Neural crest cell (in vitro differentiated cells): ENCODE results near the gene BAIAP3. TPM values are rescaled to one million over a fixed set of nuclear protein-coding genes. Genes with fewer than 3 reads are reported as not detected.
"Not testable (repeated sequence)": the region's sequence is repeated elsewhere in the genome, so short reads cannot be mapped to it uniquely, and the experiment has no call there.

Experiments
- DNase-seq: peaks from one replicate; pipeline ENCODE4 v3.0.0; 2021; ENCODE audit warnings: low read depth, mixed read lengths, low spot score
- H3K27ac Mint-ChIP-seq: one replicate; pipeline ENCODE4 v1.8.0; 2021; ENCODE audit warnings: mild to moderate bottlenecking, mixed read lengths; ENCODE audit not compliant: unreplicated experiment
- H3K27me3 Mint-ChIP-seq: 2 replicates; pipeline ENCODE4 v1.8.0; 2021; ENCODE audit warnings: low read depth, mild to moderate bottlenecking, mixed read lengths
- H3K36me3 Mint-ChIP-seq: 2 replicates; pipeline ENCODE4 v1.8.0; 2021; ENCODE audit warnings: low read depth, mild to moderate bottlenecking, mixed read lengths
- H3K4me1 Mint-ChIP-seq: 2 replicates; pipeline ENCODE4 v1.8.0; 2021; ENCODE audit warnings: mixed read lengths
- H3K4me3 Mint-ChIP-seq: one replicate; pipeline ENCODE4 v1.8.0; 2021; ENCODE audit warnings: mild to moderate bottlenecking, mixed read lengths
- H3K9me3 Mint-ChIP-seq: 2 replicates; pipeline ENCODE4 v1.8.0; 2021; ENCODE audit warnings: mixed read lengths
- CTCF ChIP-seq: fragments of 200-600 bp; sonication (generic); conservative IDR thresholded peaks from 2 replicates; pipeline ENCODE4 v1.5.0; 2021; ENCODE audit warnings: antibody characterized with exemption, mild to moderate bottlenecking
- total RNA-seq: library from RNA; stranded (reverse); gene quantifications from 2 replicates; pipeline ENCODE4 v1.2.1, GENCODE V29; 2021

Gene BAIAP3
- total RNA-seq, 1 donor from 2014 or later = 3.4 TPM

- no peak for DNase-seq
- H3K4me1 Mint-ChIP-seq = peaks cover 3% of the 10 kb centered on the region
- H3K9me3 Mint-ChIP-seq = no peaks in the 10 kb centered on the region
- H3K36me3 Mint-ChIP-seq = no peaks in the 10 kb centered on the region
- no peak overlapping the region for H3K27ac Mint-ChIP-seq
- no peak overlapping the region for H3K4me3 Mint-ChIP-seq
- TF ChIP-seq CTCF = no peak
- peaks cover 51% of the 10 kb centered on the region for H3K27me3 Mint-ChIP-seq
Observed at GRCh38 chr16:1288813-1289476, 44.5 kb upstream of the BAIAP3 start.

GRCh38 chr16:1289477-1289866, 44.0 kb upstream of the BAIAP3 start:
- H3K36me3 Mint-ChIP-seq = no peaks in the 10 kb centered on the region
- no peak overlapping the region for H3K4me3 Mint-ChIP-seq
- H3K27ac Mint-ChIP-seq = no peak overlapping the region
- no peak for TF ChIP-seq CTCF
- no peaks in the 10 kb centered on the region for H3K9me3 Mint-ChIP-seq
- H3K27me3 Mint-ChIP-seq = peaks cover 51% of the 10 kb centered on the region
- peaks cover 3% of the 10 kb centered on the region for H3K4me1 Mint-ChIP-seq
- no peak for DNase-seq

GRCh38 chr16:1290063-1290501, 43.4 kb upstream of the BAIAP3 start:
- H3K36me3 Mint-ChIP-seq = no peaks in the 10 kb centered on the region
- peaks cover 51% of the 10 kb centered on the region for H3K27me3 Mint-ChIP-seq
- no peak for TF ChIP-seq CTCF
- peaks cover 3% of the 10 kb centered on the region for H3K4me1 Mint-ChIP-seq
- no peak for DNase-seq
- no peak overlapping the region for H3K27ac Mint-ChIP-seq
- H3K4me3 Mint-ChIP-seq = no peak overlapping the region
- H3K9me3 Mint-ChIP-seq = no peaks in the 10 kb centered on the region

GRCh38 chr16:1290860-1291575, 42.4 kb upstream of the BAIAP3 start:
- no peak for TF ChIP-seq CTCF
- DNase-seq = no peak
- peaks cover 3% of the 10 kb centered on the region for H3K4me1 Mint-ChIP-seq

GRCh38 chr16:1291576-1291974, 41.9 kb upstream of the BAIAP3 start:
- no peak overlapping the region for H3K27ac Mint-ChIP-seq
- no peaks in the 10 kb centered on the region for H3K36me3 Mint-ChIP-seq
- no peak for TF ChIP-seq CTCF
- H3K9me3 Mint-ChIP-seq = no peaks in the 10 kb centered on the region
- no peak for DNase-seq
- H3K4me3 Mint-ChIP-seq = no peak overlapping the region
- peaks cover 3% of the 10 kb centered on the region for H3K4me1 Mint-ChIP-seq
- H3K27me3 Mint-ChIP-seq = peaks cover 55% of the 10 kb centered on the region

More at GRCh38 chr16:1290860-1291575, 42.4 kb upstream of the BAIAP3 start:
- no peak overlapping the region for H3K4me3 Mint-ChIP-seq
- H3K36me3 Mint-ChIP-seq = no peaks in the 10 kb centered on the region
- no peaks in the 10 kb centered on the region for H3K9me3 Mint-ChIP-seq
- H3K27ac Mint-ChIP-seq = no peak overlapping the region
- peaks cover 57% of the 10 kb centered on the region for H3K27me3 Mint-ChIP-seq

GRCh38 chr16:1292208-1292607, 41.2 kb upstream of the BAIAP3 start:
- not testable (repeated sequence) for H3K4me3 Mint-ChIP-seq, H3K36me3 Mint-ChIP-seq, H3K9me3 Mint-ChIP-seq, H3K27ac Mint-ChIP-seq, DNase-seq, H3K4me1 Mint-ChIP-seq
- H3K27me3 Mint-ChIP-seq = peaks cover 61% of the 10 kb centered on the region

- not testable (repeated sequence) for DNase-seq, H3K4me3 Mint-ChIP-seq, H3K36me3 Mint-ChIP-seq, H3K4me1 Mint-ChIP-seq, H3K27ac Mint-ChIP-seq, H3K9me3 Mint-ChIP-seq
- peaks cover 61% of the 10 kb centered on the region for H3K27me3 Mint-ChIP-seq
Observed at GRCh38 chr16:1292808-1293207, 40.6 kb upstream of the BAIAP3 start.
